ENCODE data around the gene ANXA10. TPM values are rescaled to one million over a fixed set of nuclear protein-coding genes. Genes with fewer than 3 reads are reported as not detected.

The ANXA10 gene
- total and polyA plus RNA-seq, 2 experiments from 2014 or later = not detected

GRCh38 chr4:168162604-168163003 lies 70.3 kb downstream of the ANXA10 start:
- no peaks in the 10 kb centered on the region for H3K36me3 ChIP-seq
- DNase-seq (ENCODE audit: low read depth in 1 of 2, low spot score in 1 of 2) = peak in 1 of 2 donors; percentile 61
- H3K27ac ChIP-seq = no peak overlapping the region
- no peak for TF ChIP-seq CTCF (IDR thresholded peaks at IDR 0.05; ENCODE audit: low read depth, low read length)
- H3K9me3 ChIP-seq (ENCODE audit: low read depth) = no peaks in the 10 kb centered on the region
- no peak overlapping the region for H3K4me3 ChIP-seq
- no peaks in the 10 kb centered on the region for H3K4me1 ChIP-seq (ENCODE audit: low read depth)
- H3K27me3 ChIP-seq = no peaks in the 10 kb centered on the region

- Histone ChIP-seq H3K36me3 (no peaks in the 10 kb centered on the region), H3K9me3 (ENCODE audit: low read depth) (no peaks in the 10 kb centered on the region), H3K4me3 (no peak overlapping the region), H3K27ac (no peak overlapping the region), H3K4me1 (ENCODE audit: low read depth) (no peaks in the 10 kb centered on the region), H3K27me3 (no peaks in the 10 kb centered on the region)
- TF ChIP-seq CTCF (IDR thresholded peaks at IDR 0.05; ENCODE audit: low read depth, low read length) = no peak
- no peak for DNase-seq (ENCODE audit: low read depth in 1 of 2, low spot score in 1 of 2)
Observed at GRCh38 chr4:168163106-168163505, 70.8 kb downstream of the ANXA10 start.

GRCh38 chr4:168164045-168164444 lies 71.7 kb downstream of the ANXA10 start:
- Histone ChIP-seq H3K36me3 (no peaks in the 10 kb centered on the region), H3K9me3 (ENCODE audit: low read depth) (no peaks in the 10 kb centered on the region), H3K4me1 (ENCODE audit: low read depth) (no peaks in the 10 kb centered on the region), H3K4me3 (no peak overlapping the region), H3K27ac (no peak overlapping the region), H3K27me3 (no peaks in the 10 kb centered on the region)
- DNase-seq (ENCODE audit: low read depth in 1 of 2, low spot score in 1 of 2) = no peak
- no peak for TF ChIP-seq CTCF (IDR thresholded peaks at IDR 0.05; ENCODE audit: low read depth, low read length)

GRCh38 chr4:168164915-168165548 lies 72.7 kb downstream of the ANXA10 start:
- no peak for TF ChIP-seq CTCF (IDR thresholded peaks at IDR 0.05; ENCODE audit: low read depth, low read length)
- no peak for DNase-seq (ENCODE audit: low read depth in 1 of 2, low spot score in 1 of 2)
- H3K4me1 ChIP-seq (ENCODE audit: low read depth) = no peaks in the 10 kb centered on the region
- H3K36me3 ChIP-seq = no peaks in the 10 kb centered on the region
- no peaks in the 10 kb centered on the region for H3K9me3 ChIP-seq (ENCODE audit: low read depth)
- H3K4me3 ChIP-seq = no peak overlapping the region
- no peak overlapping the region for H3K27ac ChIP-seq
- H3K27me3 ChIP-seq = no peaks in the 10 kb centered on the region

- Histone ChIP-seq H3K36me3 (no peaks in the 10 kb centered on the region), H3K9me3 (ENCODE audit: low read depth) (no peaks in the 10 kb centered on the region), H3K27ac (no peak overlapping the region), H3K4me1 (ENCODE audit: low read depth) (no peaks in the 10 kb centered on the region), H3K27me3 (no peaks in the 10 kb centered on the region), H3K4me3 (no peak overlapping the region)
- no peak for TF ChIP-seq CTCF (IDR thresholded peaks at IDR 0.05; ENCODE audit: low read depth, low read length)
- peak in 1 of 2 donors; percentile 10 for DNase-seq (ENCODE audit: low read depth in 1 of 2, low spot score in 1 of 2)
Observed at GRCh38 chr4:168167714-168168284, 75.5 kb downstream of the ANXA10 start.
